ENCODE results near the gene NCAPG2.

The NCAPG2 gene

DNA sequence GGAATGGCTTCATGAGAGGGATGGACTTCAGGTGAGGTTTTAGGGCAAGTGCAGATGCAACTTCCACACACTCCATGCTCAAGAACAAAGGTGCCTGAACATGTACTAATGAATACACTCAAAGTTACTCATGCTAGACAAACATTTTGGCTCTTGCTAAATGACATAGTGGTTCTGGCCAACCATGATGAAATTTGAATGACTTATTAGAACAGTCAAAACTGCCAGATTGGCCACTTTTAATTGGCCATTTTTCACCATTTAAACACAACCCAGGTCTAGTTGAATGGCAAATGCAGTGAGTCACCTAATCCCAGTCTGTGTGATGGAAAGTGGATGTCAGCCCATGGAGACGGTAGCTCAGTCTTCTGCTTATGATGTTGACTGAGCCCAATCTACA lies 112.1 kb downstream of the NCAPG2 start:
- DNase-seq = no peak

DNA sequence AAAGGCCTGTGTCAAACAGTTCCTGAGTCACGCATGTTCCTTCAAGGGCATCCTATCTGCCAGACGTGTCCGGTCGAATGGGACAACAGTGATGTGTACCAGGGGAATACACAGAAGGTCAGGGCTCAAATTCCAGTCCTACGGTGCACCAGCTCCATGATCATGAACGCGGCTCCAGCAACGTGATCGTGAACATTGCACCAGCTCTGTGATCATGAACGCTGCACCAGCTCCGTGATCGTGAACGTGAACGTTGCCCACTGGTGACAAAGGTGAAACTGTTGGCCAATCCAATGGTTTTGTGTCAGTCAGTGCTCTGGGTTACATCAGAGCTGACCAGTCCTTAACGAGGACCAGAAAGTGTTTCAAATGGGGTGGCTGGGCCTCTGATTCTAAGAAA lies 112.7 kb downstream of the NCAPG2 start:
- no peak for DNase-seq

DNA sequence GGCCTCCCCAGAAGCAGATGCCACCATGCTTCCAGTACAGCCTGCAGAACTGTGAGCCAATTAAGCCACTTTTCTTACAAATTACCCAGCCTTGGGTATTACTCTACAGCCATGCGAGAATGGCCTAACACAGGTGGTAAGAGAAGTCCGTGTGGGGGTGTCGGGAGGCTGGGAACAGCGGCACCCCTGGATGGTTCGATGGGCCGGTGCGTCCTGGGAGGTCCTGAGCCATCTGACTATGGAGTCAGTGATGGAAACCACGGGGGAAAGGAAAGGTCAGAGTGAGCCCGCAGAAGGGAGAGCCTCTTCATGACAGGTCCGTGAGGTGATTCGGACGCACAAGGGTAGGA lies 114.4 kb downstream of the NCAPG2 start:
- no peak for DNase-seq

DNA sequence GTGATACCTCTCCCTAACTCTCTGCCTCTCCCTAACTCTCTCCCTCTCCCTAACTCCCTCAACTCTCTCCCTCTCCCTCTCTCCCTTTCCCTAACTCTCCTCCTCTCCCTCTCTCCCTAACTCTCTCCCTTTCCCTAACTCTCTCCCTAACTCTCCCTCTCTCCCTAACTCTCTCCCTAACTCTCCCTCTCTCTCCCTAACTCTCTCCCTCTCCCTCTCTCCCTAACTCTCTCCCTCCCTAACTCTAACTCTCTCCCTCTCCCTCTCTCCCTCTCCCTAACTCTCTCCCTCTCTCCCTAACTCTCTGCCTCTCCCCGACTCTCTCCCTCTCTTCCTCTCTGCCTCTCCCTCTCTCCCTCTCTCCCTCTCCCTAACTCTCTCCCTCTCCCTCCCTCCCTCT lies 115.0 kb downstream of the NCAPG2 start:
- no peak for DNase-seq

DNA sequence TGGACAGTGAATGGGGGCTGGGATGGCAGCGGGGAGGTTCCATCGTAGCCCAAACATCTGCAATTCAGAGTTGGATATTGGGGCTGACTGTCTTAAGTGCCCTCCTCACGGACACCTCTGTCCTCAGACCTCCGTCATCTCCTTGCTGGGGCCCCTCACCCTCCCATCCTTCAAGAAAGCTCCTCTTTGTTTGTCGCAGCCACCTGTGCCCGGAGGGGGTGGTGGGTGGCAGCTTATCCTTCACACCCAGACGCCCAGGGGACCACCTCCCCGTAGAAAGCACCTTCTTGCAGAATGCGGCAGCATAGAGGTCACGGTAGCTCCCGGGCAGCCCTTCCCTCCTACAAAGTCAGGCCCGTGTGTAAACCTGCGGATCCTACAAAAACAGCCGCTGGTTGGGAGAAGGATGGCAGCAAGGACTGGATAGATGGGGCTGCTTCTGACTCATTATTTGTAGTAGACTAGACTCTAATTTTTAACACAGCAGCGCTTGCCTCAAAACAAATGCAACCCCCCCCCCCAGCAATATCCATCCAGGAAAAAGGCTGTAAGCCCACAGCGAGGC lies 115.6 kb downstream of the NCAPG2 start:
- no peak for DNase-seq

DNA sequence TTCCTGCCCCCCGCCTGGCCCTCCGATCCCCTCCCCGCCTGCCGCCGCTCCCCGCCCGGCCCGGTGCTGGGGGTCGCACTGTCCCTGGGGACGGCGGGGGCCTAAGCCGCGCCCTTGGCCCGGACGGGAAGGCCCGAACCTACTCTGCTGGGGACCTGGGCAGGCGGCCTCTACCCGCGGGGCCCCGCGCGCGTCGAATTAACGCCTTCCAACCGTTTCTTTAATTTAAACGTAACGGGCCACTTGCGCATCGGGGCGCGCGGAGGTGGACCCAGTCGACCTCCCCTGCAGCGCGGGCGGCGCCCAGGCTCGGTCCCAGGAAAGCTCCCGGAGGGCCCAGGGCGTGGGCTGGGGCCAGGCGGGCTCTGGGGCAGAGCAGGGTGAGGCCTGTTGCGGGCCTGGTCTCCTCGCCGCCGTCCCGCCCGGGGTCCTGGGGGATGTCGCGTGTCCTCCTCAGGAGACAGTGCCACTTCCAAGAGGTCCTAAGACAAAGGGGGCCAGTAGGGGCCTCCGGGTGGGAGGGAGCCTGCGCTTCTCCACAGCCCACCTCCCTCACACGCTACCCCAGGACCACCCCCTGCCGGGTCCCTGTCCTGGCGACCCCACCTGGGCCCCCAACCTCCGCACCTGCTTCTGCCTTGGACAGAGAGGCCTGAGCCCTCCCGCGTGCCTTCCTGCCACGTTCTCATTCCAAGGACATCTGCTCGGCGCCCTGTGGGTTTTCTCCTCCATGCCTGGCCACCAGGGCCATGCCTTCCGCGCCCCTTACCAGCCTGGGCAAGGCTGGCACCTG lies 116.3 kb downstream of the NCAPG2 start:
- DNase-seq = peak in 1 of 2 experiments; percentile 35

DNA sequence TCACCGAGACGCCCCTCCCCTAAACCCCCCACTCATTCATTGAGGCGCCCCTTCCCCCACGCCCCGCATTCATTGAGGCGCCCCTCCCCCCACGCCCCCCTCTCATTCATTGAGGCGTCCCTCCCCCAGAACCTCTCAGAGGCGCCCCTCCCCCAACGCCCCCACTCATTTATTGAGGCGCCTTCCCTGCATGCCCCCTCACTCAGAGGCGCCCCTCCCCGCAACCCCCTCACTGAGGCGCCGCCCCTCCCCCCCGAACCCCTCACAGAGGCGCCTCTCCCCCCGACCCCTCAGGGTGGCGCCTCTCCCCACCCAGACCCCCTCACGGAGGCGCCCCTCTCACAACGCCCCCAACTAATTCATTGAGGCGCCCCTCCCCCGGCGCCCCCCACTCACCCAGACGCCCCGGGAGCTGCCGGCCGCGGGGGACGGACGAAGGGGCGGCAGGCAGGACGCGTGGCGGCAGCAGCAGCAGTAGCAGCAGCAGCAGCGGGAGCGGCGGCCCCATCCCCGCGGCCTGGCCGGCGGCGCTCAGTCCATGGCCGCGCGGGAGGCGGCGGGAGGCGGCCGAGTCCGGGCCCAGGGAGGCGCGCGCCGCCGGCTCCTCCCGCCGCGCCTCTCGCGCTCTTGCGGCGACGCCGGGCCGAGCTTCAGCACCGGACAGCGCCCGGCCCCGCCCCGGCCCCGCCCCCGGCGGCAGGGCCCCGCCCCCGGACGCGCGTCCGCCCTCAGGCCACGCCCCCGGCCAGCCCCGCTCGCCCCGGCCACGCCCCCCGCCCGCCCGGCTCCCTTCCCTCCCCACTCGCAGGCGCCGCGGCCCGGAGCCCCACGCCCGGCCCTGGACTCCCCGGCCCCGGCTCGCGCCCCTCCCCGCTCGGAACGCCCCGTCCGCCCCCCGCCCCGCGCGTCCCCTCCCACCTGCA lies 117.2 kb downstream of the NCAPG2 start, which contains the start of gene PTPRN2:
Gene PTPRN2 (minus strand): TSS at position 662 of the 923 bp plus-strand sequence.
- peak in 1 of 2 experiments; percentile 62 for DNase-seq

DNA sequence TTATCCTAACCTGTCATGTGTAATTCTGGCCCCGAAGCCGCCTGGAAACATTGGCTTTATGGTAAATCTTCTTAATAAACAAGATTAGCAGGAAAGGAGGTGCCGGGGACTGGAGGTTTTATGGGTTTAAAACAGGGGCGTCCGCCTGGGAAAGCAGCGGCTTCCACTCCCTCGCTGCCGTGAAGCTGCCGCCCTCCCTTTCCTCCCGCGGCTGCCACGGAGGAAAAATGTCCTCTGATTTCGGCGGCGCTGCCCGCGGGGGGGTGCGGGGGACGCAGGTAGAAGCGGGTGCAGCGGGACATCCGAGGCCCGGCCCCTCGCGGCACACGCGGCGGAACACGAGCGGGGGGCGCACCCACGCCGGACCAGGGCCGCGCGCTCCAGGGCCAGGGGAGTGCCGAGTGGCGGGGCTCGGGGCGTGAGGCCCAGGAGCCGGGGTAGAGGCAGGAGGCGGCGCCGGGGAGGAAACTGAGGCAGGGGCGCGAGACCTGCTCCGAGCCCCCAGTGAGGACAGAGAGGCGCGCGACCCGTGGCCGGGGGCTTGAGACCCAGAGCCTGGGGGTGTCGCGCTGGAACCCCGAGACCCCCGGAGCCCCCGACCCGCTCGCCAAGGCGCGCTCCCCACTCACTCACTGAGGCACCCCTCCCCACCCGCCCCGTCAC lies 118.0 kb downstream of the NCAPG2 start:
- no peak for DNase-seq

DNA sequence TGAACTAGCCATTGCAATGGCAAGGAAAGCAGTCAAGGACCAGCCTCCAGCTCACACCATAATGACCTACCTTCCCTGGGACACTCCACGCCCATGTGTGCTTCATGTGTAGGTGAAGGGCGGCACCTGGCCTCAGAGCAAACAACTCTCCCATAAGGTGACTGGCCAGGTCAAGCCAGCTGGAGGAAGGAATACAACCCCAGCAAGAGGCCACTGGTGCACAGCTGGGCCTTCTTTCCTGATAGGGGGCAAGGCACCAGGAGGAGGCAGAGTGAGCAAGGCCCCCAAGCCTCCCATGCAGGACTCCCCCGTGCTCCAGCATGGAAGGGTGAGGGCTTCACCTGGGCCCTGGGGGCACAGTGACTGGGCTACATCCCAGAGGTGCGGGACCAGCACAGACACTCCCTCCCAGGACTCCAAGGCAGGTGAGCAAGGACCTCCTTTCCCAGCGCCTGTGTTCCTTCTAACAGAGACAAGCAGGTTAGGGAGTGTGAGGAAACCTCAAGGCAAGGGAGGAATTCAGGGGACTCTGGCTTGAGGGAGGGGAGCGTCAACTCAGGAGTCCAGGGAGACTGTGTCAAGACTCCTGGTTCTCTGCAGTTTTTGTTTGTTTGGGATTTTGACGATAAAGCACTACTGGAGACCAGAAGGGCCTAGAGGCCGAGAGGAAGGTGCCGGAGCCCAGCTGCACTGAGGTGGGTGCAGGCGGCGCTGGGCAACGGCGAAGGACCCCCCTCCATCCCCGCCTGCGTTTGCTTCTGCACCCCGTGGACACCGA lies 118.7 kb downstream of the NCAPG2 start:
- no peak for DNase-seq

DNA sequence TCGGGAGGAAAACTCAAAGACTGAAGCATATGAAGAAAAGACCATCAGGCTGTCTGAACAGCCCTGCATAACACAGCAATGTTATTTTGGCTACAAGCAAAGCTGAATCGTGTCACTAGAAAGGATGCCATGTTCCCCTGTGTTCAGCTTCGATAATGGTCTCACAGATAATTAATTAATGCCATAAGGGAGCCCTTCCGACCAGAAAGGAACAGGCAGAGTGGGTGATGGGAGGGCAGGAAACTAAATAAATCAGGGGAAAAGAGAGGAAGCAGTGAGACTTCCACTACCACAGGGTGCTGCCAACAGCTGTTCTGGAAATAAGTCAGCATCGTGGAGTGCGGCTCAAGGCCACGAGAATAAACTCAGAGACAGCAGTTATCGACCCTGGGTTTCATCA lies 120.2 kb downstream of the NCAPG2 start:
- no peak for DNase-seq

DNA sequence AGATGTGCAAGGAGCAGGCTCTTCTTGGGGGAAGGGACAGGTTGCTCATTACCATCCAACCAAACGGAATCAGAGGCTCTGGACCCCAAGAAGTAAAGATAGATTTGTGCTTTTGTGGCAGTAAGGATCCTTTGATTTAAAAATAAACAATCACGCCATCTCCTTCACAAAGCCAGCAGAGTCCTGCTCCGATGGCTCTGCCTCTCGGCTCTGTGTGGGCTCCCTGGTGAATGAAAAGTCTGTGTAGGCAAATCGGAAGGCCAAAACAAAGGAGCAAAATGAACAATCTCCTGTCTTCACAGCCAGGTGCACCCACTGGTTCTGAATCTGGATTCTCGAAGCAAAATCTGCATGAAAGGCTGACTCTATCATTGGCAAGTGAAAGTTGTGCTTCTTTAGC lies 120.8 kb downstream of the NCAPG2 start:
- no peak for DNase-seq

DNA sequence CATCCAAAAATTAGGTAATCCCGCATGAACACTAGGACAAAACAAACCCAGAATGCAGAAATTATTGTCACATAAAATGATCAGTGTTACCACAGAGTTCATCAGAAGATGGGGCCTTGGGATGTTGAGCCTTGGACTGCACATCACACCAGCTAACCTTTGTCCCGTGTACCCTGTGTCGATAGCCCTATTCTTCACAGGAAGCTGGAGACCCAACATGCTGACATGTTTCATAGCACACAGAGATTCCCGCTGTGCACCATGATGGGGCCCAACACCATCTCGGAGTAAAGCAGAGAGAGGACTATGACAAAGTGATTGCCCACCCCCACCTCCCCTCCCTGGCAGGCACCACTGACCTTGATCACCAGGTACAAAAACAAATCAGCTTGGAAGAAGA lies 121.5 kb downstream of the NCAPG2 start:
- no peak for DNase-seq

DNA sequence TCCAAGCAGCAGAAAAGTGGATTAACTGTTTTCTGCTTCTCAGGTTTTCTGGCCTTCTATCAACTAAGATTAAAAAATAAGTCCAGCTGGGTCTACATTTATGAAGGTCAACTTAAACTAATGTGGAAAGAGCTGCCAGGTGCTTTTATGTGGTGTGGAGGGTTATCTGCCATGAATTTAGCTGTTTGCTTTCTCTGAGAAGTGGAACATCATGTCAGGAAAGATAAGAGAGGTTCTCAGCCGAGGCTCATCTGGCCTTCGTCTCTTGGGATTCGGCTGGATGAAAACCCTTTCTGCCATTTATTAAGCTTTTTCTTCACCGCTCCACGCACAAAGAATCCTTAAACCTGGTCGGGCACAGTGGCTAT lies 122.5 kb downstream of the NCAPG2 start:
- DNase-seq = no peak

DNA sequence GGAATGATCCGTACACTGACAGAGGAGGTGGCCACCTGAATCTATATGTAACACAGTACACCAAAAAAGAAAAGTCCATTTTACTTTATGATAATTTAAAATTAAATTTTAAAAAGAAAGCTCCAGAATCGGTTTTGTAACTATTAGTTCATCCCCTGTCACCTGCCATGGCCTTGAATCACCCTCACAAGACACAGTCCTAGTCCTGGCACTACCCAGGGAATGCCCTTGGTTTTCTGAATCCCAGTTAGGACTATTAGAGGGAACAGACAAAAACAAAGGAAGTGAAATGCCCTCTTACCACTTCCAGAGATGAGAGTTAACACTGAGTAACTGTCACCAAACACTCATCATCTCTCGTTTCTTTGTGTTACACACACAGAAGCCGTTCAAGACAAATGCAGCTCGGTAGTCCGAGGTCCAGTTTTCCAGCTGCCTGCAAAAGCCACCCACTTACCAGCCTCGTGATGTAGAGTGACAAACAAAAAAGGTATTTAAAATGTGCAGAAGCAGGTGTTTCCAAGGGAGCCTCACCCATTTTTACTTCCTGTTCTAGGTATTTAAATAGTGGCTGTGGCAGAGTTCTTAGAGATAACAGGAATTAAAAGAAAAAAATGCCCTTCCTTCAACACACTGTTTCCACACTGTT lies 123.0 kb downstream of the NCAPG2 start:
- DNase-seq = no peak

Data from NCI-H524 (cell line).